OCI-LY3 (cell line): Measurements from ENCODE around the gene POFUT1.

Source experiments
- H2AFZ ChIP-seq: fragments of 200-600, 300-600 bp; shearing (Covaris generic); 2 replicates; pipeline ENCODE4 v1.6.0; 2014; ENCODE audit warnings: antibody characterized with exemption, low read depth, low read length
- H3K27ac ChIP-seq: fragments of 200-600, 300-600 bp; sonication (generic); 2 replicates; pipeline ENCODE4 v1.5.1; 2014; ENCODE audit warnings: mild to moderate bottlenecking, low read length, moderate library complexity, mixed read lengths
- H3K27me3 ChIP-seq: fragments of 200-600, 300-600 bp; sonication (generic); 2 replicates; pipeline ENCODE4 v1.6.1; 2014; ENCODE audit warnings: low read depth, low read length, mixed read lengths
- H3K36me3 ChIP-seq: fragments of 200-600, 300-600 bp; sonication (generic); replicated peaks from 2 replicates; pipeline ENCODE3; 2014; ENCODE audit warnings: low read depth, low read length, mixed read lengths
- H3K4me1 ChIP-seq: fragments of 300-600, 200-600 bp; sonication (generic); 2 replicates; pipeline ENCODE4 v1.6.1; 2014; ENCODE audit warnings: low read length, mixed read lengths
- H3K4me2 ChIP-seq: fragments of 200-600, 300-600 bp; sonication (generic); 2 replicates; pipeline ENCODE4 v1.6.1; 2014; ENCODE audit warnings: low read length, mixed read lengths
- H3K4me3 ChIP-seq: fragments of 300-600, 200-600 bp; sonication (generic); 2 replicates; pipeline ENCODE4 v1.5.1; 2014; ENCODE audit warnings: antibody characterized with exemption, mild to moderate bottlenecking, low read length, moderate library complexity
- H3K79me2 ChIP-seq: fragments of 300-600, 200-600 bp; shearing (Covaris generic); 2 replicates; pipeline ENCODE4 v1.6.1; 2014; ENCODE audit warnings: mild to moderate bottlenecking, low read length, mixed read lengths
- H3K9ac ChIP-seq: fragments of 300-600, 200-600 bp; shearing (Covaris generic); 2 replicates; pipeline ENCODE4 v1.6.0; 2014; ENCODE audit warnings: mild to moderate bottlenecking, low read length, moderate library complexity
- H3K9me3 ChIP-seq: fragments of 200-600, 300-600 bp; shearing (Covaris generic); 2 replicates; pipeline ENCODE4 v1.6.1; 2014; ENCODE audit warnings: low read length, mixed read lengths; ENCODE audit not compliant: insufficient read depth
- H4K20me1 ChIP-seq: fragments of 200-600, 300-600 bp; sonication (generic); 2 replicates; pipeline ENCODE4 v1.6.1; 2016; ENCODE audit warnings: low read length, mixed read lengths; ENCODE audit not compliant: insufficient read depth
- CTCF ChIP-seq: fragments of 200-600, 300-600 bp; sonication (generic); IDR thresholded peaks from 2 replicates; pipeline ENCODE4 v1.5.1; 2014; ENCODE audit warnings: antibody characterized with exemption, low read length, low read depth
- EZH2phosphoT487 ChIP-seq: fragments of 200-600 bp; shearing (Covaris generic); IDR thresholded peaks from 2 replicates; pipeline ENCODE4 v1.6.1; 2018; ENCODE audit warnings: antibody characterized with exemption, mixed run types, low read depth

POFUT1 gene

GRCh38 chr20:32236048-32236533 is 28.4 kb downstream of the POFUT1 start:
- Histone ChIP-seq H3K79me2 (no peaks in the 10 kb centered on the region), H3K4me3 (no peak overlapping the region), H3K9me3 (no peaks in the 10 kb centered on the region), H3K9ac (no peak overlapping the region), H2AFZ (no peak overlapping the region), H3K27me3 (no peaks in the 10 kb centered on the region), H4K20me1 (no peaks in the 10 kb centered on the region), H3K4me1 (no peaks in the 10 kb centered on the region), H3K36me3 (peaks cover 42% of the 10 kb centered on the region), H3K27ac (no peak overlapping the region), H3K4me2 (no peak overlapping the region)
- TF ChIP-seq CTCF (no peak), EZH2phosphoT487 (no peak)

- H3K27me3 ChIP-seq = no peaks in the 10 kb centered on the region
- no peak overlapping the region for H3K9ac ChIP-seq
- H2AFZ ChIP-seq = no peak overlapping the region
- H3K79me2 ChIP-seq = no peaks in the 10 kb centered on the region
- TF ChIP-seq EZH2phosphoT487 (no peak), CTCF (no peak)
- H3K36me3 ChIP-seq = peaks cover 35% of the 10 kb centered on the region
- H3K27ac ChIP-seq = no peak overlapping the region
- H3K4me1 ChIP-seq = no peaks in the 10 kb centered on the region
- no peak overlapping the region for H3K4me3 ChIP-seq
- H3K9me3 ChIP-seq = no peaks in the 10 kb centered on the region
- no peak overlapping the region for H3K4me2 ChIP-seq
- no peaks in the 10 kb centered on the region for H4K20me1 ChIP-seq
These were observed 29.1 kb downstream of the POFUT1 start for GRCh38 chr20:32236819-32237218.

GRCh38 chr20:32237419-32237818 is 29.7 kb downstream of the POFUT1 start:
- H3K9ac ChIP-seq = no peak overlapping the region
- no peak overlapping the region for H3K4me2 ChIP-seq
- no peaks in the 10 kb centered on the region for H3K9me3 ChIP-seq
- no peak overlapping the region for H3K27ac ChIP-seq
- no peaks in the 10 kb centered on the region for H3K79me2 ChIP-seq
- TF ChIP-seq EZH2phosphoT487 = no peak
- no peak for TF ChIP-seq CTCF
- H4K20me1 ChIP-seq = no peaks in the 10 kb centered on the region
- no peaks in the 10 kb centered on the region for H3K4me1 ChIP-seq
- peaks cover 32% of the 10 kb centered on the region for H3K36me3 ChIP-seq
- H3K27me3 ChIP-seq = no peaks in the 10 kb centered on the region
- H2AFZ ChIP-seq = no peak overlapping the region
- no peak overlapping the region for H3K4me3 ChIP-seq

GRCh38 chr20:32238483-32239425 is 31.1 kb downstream of the POFUT1 start:
- H3K4me2 ChIP-seq = no peak overlapping the region

More at GRCh38 chr20:32238483-32239425, 31.1 kb downstream of the POFUT1 start:
- no peaks in the 10 kb centered on the region for H3K4me1 ChIP-seq
- no peaks in the 10 kb centered on the region for H4K20me1 ChIP-seq
- no peaks in the 10 kb centered on the region for H3K27me3 ChIP-seq
- no peaks in the 10 kb centered on the region for H3K9me3 ChIP-seq
- H2AFZ ChIP-seq = no peak overlapping the region
- H3K36me3 ChIP-seq = peaks cover 22% of the 10 kb centered on the region
- H3K9ac ChIP-seq = no peak overlapping the region
- TF ChIP-seq EZH2phosphoT487 = no peak
- no peak for TF ChIP-seq CTCF
- no peak overlapping the region for H3K27ac ChIP-seq
- H3K79me2 ChIP-seq = no peaks in the 10 kb centered on the region
- no peak overlapping the region for H3K4me3 ChIP-seq
